ENCODE measurements around the gene SLC18A2.
"Not testable (repeated sequence)": the region's sequence is repeated elsewhere in the genome, so short reads cannot be mapped to it uniquely, and the experiment has no call there.

Gene SLC18A2

DNA sequence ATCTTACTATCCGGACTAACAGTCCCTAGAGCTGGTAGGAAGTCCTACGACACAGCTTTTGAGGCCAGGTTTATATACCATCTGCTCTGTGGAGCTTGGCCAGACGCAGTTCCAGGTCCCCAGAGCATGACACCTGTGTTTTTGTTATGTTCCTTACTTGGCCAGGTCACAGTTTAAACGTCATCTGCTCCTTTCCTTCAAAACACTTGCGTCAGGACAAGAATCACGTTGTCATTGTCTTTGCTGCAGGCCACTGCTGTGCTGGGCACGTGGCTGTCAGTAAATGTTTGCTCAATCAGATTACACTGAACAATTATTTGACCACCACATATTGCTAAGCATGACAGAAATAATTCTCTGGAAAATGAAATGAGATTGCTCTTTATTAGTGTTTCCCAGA is 23.9 kb downstream of the SLC18A2 start:
- no peak for DNase-seq (ENCODE audit: low read depth)

DNA sequence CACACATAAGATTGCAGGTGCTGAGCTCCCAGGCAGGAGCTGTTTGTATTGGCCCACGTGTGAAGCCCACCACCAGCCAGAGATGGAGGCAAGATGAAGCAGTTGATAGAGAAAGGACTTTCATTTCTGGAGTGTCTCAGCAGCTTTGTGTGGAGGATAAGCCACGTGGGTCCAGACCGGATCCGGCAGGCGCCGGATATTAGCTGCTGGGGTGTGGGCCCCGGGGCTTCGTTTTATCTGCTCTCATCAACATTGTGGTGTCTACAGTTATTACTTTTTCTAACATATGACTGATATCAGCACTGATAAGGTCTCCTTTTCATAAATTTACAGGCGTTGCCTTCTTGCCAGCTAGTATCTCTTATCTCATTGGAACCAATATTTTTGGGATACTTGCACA is 25.5 kb downstream of the SLC18A2 start:
- DNase-seq (ENCODE audit: low read depth): no peak

DNA sequence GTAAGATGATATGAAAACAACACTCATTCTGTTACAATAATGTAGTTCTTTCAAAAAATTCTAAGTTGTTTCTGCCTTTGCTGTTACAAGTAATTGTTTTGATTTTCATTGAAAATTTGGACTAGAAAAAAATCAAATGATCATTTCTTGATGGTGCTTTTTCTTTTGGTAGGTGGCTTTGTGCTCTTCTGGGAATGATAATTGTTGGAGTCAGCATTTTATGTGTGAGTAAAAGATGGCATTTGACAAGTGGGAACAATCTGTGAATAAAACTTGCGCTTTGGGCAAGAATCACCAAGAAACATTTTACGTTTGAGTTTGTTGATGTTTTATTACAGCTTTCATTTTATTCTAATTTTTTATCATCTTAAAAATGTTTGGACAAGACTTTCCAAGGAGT is 25.9 kb downstream of the SLC18A2 start:
- no peak for DNase-seq (ENCODE audit: low read depth)

DNA sequence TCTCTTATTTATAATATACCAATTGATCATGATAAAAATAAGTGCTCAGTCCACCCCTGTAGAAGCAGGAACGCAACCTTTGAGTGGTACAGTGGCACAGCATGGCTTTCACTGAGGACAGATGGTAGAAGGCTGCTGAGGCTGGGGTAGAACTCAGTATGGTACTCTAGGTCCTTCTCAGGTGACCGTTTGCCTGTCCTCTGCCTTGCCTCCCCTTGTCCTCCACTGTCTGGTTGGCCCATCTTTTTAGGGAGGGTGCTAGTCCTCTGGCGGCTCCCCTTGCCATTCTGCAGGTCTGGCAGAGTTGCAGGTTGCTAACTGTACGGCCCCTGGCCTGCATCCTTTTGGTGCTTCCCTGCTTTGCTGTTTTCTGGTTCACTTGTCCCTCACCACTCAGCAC is 27.3 kb downstream of the SLC18A2 start:
- DNase-seq (ENCODE audit: low read depth): no peak

DNA sequence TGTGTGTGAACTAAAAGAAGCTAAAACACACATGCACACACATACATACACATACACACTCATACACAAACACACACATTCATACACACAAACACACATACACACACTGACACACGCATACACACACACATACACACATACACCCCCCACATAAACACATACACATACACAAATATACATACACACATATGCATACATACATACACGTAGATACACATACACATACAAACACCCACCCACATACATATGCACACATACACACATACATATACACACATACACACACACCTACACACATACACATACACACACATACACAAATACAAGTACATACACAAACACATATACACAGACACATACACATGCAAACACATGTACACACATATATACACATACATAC is 28.0 kb downstream of the SLC18A2 start:
- DNase-seq (ENCODE audit: low read depth): no peak

DNA sequence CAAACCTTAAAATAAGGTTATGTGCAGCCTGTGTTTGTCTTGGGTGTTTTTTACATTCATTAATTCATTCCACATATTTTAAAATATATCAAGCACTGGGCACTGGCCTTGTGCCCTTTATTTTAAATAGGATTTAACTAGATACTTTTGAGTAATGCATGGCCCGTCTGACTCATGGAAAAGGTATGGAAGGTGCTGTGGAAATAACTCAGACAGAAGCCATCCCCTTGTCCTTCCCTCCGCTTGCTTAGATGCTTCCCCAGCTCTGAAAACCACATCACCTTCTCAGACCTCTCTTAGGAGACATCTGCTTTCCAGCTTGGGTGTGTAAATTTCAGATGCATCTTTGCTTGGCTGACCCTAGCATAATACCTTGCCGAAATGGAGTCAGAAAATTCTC is 30.5 kb downstream of the SLC18A2 start:
- no peak for DNase-seq (ENCODE audit: low read depth)

DNA sequence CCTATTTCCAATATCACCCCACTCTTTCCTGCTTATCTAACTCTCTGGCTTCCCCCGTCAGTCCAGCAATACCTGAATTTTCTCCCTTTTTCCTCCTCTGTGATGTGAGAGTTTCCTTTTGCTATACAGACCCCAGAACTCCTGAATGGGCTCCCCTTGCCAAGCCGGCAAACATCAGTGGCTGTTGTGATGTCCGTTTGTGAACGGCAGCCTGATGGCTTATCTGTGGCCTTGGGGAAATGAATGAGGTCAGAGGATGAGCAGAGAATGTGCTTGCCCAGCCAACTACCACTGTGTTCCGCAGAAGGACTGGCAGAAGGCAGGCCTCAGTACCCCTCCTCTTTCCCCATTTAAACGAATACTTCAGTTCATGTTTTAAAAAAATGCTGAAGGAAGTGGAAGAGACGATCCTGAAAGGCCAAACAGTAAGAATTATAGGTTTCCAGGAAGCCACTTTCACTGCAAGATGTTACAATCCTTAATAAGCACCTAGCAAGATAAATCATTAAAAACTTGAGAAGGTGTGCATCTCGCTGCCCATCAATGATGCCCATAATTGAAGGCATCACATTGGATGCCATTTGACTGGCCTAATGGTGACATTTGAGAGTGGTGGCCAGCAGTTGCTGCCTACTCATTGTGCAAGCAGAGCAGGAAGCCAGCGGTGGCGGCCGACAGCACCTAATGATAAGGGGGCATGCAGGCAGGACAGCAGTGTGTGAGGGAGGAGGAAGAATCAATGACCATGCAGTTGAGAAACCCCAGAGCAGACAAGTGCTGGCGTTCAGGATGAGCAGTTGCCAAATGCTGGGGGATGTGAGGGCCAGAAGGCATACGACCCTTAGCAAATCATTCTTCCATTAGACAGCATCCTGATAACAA is 31.5 kb downstream of the SLC18A2 start:
- DNase-seq (ENCODE audit: low read depth): no peak

DNA sequence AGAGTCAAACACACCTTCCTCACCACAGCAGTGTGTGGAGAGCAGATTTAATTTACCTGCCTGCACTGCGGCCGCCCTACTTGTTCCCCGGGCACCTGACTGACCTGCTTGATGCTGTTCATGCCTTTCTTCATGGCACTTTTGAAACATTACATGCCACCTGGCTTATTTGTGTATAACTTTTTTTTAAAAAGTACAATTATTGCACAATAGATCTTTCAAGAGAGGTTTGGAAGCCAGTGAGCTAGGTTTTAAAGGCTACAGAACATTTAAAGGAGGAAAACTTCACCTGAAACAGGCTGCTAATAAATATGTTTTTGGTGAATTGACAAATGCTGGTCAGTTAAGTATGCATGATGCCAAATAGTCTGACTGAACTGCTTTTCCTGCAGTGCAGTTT is 33.1 kb downstream of the SLC18A2 start:
- no peak for DNase-seq (ENCODE audit: low read depth)

DNA sequence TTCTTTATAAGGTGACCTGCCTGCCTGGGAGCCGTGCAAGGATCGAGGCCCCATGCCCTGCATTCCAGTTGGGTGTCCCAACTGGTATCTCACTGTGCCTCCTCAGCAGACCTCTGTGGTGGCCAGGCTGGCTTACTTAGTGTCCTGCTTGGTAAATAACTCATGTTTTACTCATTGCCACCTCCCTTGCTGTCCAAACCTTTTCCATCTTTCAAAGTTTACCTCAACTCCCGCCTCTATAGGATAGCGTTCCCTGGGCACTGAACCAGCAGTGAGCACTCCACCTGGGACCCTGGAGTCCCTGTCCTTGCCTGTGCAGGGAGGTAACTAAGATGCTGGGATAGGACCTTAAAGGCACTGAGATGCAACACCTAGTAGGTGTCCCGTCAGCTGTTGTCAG is 33.6 kb downstream of the SLC18A2 start:
- no peak for DNase-seq (ENCODE audit: low read depth)

DNA sequence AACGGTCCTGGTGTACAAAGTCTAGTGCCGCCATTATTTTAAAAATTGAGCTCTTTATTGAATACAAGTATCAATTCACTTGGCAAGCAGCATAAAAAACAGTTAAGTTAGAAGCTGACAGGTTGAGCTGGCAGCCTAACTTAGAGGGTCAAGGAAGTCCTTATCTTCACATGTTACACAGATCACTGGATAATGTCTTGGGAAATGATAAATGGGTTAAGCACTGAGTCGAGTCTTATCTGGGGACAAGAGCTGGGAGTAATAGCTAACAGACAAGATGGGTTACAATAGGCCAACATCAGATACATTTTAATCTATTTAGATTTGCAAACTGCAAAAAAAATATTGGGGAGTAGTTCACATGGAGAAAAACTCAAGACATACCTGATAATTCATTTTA is 34.2 kb downstream of the SLC18A2 start:
- no peak for DNase-seq (ENCODE audit: low read depth)

DNA sequence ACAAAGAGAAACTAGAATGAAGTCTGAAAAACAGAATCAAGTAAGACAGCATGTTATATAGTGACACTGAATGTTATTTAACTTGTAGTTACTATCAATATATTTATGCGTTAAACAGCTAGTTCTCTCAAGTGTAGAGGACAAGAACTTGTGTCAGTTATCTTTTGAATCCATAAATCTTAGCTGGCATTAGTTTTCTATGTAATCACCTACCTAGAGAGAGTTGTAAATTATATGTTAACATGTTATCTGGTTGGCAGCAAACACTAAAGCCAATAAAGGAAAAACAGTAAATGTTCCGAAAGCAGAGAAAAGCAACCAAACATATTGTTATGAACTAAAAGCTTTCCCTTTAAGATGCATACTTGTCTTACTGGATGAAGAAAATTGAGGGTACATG is 36.8 kb downstream of the SLC18A2 start:
- DNase-seq (ENCODE audit: low read depth): no peak

DNA sequence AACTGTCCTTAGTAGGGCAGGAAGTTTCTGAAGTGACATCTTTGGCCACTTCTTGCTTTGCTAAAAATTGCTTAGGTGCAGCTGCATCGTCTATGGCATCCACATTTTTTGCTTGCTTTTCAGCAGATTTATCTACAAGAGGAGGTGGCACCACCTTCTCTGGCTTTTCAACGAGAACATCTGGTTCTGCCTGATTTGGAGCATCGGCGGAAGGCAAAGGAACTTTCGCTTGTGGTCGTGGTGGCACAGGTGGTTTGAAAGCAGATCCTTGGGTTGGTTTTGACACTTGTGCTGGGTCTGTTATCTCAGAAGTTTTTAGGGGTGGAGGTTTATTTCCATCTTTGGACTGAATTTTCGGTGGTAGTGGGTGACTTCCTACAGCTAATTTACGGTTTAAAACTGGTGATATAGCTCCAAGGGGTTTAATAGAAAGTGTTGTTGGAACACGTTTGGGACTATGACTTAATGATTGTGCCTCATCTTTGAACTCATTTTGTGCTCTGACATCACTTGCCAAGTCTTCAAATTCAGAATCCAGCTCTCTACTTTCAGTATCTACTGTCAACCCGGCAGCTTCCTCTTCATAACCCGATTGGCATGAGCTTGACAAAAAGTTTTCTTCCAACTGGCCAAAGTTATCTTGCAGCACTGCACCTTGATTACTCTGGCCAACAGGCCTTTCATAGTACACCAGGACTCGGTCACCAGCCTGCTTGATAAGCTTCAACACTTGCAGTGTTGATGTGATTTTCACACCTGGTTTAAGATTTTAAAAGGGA is 44.0 kb downstream of the SLC18A2 start:
- no peak for DNase-seq (ENCODE audit: low read depth)

DNA sequence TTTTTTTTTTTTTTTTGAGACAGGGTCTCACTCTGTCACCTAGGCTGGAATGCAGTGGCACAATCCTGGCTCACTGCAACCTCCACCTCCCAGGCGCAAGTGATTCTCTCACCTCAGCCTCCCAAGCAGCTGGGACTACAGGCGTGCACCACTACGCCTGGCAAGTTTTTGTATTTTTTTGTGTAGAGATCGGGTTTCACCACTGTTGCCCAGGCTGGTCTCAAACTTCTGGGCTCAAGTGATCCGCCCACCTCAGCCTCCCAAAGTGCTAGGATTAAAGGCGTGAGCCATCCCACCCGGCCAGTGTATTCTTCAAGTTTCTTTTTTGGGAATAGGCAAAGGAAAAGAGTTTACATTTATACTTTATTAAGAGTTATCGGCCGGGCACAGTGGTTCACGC is 50.0 kb downstream of the SLC18A2 start:
- not testable (repeated sequence) for DNase-seq (ENCODE audit: low read depth)

DNA sequence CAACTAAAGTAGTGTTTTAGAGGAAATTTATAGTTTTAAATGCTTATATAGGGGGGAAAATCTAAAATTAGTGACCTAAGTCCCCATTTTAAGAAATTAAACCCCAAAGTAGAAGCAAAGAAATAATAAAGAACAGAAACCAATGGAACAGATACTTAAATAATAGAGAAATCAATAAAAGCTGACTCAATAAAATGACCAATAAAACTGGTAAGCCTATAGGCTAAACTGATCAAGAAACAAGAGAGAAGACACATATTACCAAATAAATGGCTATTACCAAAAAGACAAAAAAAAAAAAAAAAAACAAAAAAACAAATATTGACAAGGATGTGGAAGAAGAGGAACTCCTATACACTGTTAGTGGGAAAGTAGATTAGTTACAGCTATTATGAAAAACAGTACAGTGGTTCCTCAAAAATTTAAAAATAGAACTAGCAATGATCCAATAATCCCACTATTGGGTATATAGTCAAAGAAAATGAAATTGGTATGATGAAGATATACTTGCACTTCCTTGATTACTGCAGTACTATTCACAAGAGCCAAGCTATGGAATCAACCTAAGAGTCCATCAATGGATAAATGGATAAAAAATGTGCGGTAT is 53.2 kb downstream of the SLC18A2 start:
- DNase-seq (ENCODE audit: low read depth): no peak

DNA sequence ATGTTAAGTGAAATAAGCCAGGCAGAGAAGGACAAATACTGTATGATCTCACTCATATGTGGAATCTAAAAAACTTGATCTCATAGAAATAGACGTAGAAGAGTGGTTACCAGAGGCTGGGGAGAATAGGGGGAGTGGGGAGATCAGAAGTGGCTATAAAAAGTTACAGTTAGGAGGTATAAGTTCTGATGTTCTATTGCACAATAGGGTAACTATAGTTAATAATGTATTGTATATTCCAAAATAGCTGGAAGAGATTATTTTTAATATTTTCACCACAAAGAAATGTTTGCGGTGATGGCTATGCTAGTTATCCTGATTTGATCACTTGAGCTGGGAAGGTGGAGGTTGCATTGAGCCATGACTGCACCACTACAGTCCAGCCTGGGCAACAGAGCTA is 53.8 kb downstream of the SLC18A2 start:
- DNase-seq (ENCODE audit: low read depth): no peak

DNA sequence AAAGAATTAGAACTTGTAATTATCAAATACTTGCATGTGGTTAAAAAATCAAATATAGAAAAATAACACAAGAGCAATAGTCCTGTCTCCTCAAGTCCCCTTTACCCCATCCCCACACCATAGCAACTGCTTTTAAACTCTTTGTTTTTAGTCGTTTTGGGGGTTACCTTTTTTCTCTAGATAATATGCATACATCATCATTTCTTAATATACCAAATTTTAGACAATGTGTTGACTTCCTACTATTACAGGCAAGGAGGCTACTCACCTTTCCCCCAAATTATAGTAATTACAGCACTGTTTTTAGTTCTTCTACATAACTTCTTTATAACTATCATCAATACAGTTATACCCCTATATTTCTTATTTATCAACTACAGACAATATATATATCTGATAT is 57.3 kb downstream of the SLC18A2 start:
- DNase-seq (ENCODE audit: low read depth): no peak

DNA sequence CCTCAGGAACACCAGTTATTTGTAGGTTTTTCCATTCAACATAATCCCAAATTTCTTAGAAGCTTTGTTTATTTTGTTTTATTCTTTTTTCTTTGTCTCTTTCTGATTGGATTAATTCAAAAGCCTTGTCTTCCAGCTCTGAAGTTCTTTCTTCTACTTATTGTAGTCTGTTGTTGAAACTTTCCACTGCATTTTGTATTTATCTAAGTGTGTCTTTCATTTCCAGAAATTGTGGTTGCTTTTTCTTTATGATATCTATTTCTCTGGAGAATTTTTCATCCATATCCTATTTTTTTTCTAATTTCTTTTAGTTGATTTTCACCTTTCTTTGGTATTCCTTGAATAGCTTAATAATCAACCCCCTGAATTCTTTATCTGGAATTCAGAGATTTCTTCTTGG is 58.5 kb downstream of the SLC18A2 start:
- DNase-seq (ENCODE audit: low read depth): no peak

DNA sequence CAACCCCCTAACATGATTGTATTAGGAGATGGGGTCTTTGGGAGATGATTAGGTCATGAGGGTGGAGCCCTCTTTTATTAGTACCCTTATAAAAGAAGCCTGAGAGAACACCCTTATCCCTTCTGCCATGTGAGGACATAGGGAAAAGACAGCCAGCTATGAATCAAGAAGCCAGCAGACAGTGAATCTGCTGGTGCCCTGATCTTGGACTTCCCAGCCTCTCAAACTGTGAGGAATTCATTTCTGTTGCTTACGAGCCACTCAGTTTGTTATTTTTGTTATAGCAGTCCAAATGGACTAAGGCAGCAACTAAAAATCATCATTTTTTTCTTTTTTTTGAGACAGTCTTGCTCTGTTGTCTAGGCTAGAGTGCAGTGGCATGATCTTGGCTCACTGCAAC is 59.8 kb downstream of the SLC18A2 start:
- no peak for DNase-seq (ENCODE audit: low read depth)

DNA sequence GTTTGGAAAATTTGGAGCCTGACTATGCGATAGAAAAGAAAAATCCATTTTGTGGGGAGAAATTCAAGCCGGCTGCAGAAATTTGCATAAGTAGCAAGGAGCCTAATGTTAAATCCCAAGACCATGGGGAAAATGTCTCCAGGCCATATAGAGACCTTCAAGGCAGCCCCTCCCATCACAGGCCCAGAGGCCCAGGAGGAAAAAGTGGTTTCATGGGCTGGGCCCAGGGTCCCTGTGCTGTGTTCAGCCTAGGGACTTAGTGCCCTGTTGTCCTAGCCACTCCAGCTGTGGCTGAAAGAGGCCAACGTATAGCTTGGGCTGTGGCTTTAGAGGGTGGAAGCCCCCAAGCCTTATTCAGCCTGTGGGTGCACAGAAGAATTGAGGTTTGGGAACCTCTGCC is 62.5 kb downstream of the SLC18A2 start:
- not testable (repeated sequence) for DNase-seq (ENCODE audit: low read depth)

DNA sequence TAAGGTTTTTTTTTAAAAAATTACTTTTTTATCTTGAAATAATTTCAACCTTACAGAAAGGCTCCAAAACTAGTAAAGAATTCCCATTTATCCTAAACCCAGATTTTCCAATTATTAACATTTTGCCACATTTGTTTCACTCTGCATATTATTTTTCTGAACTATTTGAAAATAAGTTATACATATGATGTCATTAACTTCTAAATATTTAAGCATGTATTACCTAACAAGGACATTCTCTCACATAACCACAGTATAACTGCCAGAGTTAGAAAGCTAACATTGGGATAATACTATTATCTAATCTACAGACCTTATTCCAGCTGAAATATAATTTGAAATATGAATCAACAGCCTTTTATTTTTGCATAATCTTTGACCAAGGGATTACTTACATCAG is 65.8 kb downstream of the SLC18A2 start:
- DNase-seq (ENCODE audit: low read depth): no peak

DNA sequence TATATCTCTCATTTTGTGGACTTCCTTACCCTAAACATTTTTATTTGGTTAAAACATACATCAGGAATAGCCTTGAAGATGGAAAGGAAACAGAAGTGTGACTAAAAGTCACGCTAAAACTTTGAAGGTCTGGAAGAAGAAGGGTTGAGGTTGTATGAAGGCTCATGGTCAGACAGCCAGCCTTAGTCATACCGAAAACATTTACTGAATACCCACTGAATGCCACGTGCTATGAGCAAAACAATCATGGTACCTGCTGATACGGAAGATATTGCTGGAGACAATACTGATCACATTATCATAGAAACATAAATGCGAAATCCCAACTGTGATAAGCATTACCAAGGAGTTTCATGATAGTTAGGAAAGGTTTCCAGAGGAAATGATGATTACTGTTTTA is 70.3 kb downstream of the SLC18A2 start:
- no peak for DNase-seq (ENCODE audit: low read depth)

DNA sequence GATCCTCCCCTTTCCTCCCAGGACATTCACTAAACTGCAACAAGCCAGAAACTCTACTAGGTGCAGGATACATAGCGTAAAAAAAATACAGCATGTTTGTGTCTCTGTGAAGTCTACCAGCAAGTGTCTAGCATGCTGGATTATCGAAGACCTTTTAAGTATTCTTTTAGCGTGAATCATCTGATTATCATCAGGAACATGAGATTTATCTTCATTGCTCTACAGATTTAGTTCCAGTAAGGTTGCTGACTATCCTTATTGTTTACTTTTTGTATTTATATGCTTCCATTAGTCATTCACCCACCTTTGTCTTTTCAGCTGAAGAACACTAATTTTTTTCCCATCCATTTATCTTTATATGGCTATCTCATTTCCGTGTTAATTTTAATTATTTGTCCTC is 71.5 kb downstream of the SLC18A2 start:
- no peak for DNase-seq (ENCODE audit: low read depth)

DNA sequence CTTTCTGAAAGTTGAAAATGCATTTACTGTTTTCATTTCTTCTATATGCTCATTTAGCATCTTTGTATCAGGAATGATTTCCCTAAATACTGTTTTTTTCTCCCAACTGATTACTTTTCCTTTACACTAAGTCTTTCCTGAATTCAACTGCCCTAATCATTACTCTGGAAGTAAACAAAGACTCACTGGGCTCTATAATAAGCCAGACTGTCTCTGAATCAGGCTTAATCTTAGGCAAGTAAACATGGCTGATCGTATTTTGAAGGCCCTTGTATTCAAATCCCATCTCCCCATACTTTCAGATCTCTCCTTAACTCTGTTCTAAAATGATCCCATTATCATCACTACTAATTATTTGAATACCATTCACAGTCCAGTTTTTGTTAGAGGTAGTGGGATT is 72.7 kb downstream of the SLC18A2 start:
- no peak for DNase-seq (ENCODE audit: low read depth)

All from fibroblast of gingiva (primary cell).